HS-5 (cell line): Measurements from ENCODE around the gene PIP5K1A.
"Not testable (repeated sequence)": the region's sequence is repeated elsewhere in the genome, so short reads cannot be mapped to it uniquely, and the experiment has no call there.

ENCODE experiments used
- DNase-seq: peaks from one replicate; pipeline ENCODE4 v3.0.0-alpha.2; 2012; ENCODE audit warnings: low read depth

The PIP5K1A gene

DNA sequence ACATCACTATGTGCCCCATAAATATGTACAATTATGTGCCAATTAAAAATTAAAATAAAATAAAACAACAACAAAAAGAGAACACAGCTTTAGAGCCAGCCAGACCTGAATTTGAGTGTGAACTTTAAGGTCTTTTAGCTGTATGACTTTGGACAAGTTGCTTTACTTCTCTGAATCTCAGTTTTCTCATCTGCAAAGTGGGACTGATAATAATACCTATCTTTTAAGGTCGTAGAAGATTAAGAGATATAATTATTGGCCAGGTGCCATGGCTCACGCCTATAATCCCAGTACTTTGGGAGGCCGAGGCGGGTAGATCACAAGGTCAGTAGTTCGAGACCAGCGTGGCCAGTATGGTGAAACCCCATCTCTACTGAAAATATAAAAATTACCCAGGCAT is 5.0 kb upstream of the PIP5K1A start:
- DNase-seq = no peak

- DNase-seq = no peak
Measured at GRCh38 chr1:151193856-151194255, 4.5 kb upstream of the PIP5K1A start.

DNA sequence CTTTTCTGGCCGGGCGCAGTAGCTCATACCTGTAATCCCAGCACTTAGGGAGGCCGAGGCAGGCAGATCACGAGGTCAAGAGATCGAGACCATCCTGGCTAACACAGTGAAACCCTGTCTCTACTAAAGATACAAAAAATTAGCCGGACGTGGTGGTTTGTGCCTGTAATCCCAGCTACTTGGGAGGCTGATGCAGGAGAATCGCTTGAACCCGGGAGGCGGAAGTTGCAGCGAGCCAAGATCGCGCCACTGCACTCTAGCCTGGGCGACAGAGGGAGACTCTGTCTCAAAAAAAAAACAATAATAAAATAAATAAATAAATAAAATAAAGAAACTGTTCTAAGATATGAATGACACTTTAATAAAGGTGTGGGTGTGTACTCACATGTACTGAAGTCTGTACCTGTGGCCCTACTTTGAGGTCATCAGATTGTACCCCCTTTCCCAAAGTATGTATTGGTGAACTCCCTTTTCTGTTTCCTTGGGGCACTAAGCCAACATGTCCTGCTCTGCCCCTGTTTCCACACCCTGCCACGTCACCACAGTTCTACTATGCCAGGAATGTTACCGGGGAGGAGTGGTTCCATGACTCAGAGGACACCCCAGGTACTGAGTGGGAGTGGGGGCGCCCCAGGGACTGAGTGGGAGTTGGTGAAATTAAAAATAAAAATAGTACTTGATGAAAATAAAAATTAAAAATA is 3.3 kb upstream of the PIP5K1A start:
- peak; percentile 91 for DNase-seq

DNA sequence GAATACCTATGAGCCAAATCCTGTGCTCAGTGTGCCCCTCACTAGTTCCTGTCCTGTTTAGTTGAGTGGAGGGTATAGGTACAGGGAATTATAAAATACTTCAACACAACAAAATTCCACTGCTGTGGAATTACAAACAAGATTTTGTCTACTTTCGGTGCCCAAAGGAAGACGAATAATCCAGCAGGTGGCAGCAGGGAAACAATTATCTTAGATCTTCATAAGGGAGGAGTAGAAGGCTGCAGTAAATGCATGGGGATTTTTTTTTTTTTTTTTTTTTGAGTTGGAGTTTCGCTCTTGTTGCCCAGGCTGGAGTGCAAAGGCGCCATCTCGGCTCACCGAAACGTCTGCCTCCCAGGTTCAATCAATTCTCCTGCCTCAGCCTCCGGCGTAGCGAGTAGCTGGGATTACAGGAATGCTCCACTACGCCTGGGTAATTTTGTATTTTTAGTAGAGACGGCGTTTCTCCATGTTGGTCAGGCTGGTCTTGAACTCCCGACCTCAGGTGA is 2.0 kb upstream of the PIP5K1A start:
- peak; percentile 82 for DNase-seq

DNA sequence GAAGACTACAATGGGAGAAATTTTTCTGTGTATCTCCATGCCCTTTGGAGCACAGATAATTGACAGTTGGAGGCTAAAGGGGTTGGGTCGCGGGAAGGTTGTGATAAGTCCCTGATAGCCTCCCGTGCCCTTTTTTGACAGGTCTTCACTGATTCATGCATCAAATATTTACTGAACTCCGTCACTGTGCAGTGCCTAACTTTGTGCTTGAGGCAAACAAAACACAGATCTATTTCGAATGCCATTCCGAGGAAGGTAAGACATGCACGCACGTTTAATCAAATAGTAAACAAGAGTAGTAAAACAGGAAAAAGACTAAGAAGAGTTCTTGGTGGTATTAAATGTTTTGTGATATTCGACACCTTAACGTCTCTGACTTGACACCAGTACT is 494 bp upstream of the PIP5K1A start:
- no peak for DNase-seq

GRCh38 chr1:151199873-151200581 is 1.7 kb downstream of the PIP5K1A start:
- DNase-seq = peak; percentile 94

GRCh38 chr1:151205381-151205965 is 7.1 kb downstream of the PIP5K1A start:
- not testable (repeated sequence) for DNase-seq

DNA sequence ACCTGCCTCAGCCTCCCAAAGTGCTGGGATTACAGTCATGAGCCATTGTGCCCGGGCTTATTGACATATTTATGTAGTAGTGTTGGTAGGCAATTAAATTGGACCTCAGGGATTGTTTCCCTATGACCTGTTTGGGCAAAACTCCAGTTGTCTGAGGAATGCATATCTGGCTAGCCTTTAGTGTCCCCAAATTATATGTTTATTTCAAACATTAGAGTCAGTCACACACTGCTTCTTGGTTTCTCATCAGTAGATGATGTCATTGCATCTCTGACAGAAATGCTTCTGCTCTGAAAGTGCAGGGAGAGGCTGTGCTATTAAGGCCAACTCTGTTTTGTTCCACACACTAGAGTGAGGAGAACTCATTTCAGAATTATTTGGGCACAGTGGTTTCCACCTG is 12.5 kb downstream of the PIP5K1A start:
- no peak for DNase-seq

GRCh38 chr1:151211972-151212705 is 13.8 kb downstream of the PIP5K1A start:
- DNase-seq = no peak

DNA sequence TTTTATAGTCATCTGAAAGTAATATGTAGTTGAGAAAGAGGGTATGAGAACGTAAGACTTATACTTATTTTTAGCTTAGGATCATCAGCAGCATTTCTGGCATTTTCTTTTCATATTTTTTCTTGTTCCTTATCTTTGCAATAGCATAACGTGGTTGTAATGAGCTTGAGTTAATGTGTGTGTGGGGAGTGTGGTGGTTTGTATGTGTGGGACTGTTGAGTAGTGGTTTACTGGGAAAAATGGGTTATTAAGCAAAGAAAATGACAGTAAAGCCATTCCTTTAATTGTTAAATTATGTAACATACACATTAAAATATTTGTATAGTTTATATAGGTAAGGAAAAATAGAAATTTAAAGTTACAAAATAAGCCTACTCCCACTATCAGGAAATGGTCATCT is 15.2 kb downstream of the PIP5K1A start:
- DNase-seq = no peak

- DNase-seq = no peak
Measured at GRCh38 chr1:151221616-151222015, 23.3 kb downstream of the PIP5K1A start.

DNA sequence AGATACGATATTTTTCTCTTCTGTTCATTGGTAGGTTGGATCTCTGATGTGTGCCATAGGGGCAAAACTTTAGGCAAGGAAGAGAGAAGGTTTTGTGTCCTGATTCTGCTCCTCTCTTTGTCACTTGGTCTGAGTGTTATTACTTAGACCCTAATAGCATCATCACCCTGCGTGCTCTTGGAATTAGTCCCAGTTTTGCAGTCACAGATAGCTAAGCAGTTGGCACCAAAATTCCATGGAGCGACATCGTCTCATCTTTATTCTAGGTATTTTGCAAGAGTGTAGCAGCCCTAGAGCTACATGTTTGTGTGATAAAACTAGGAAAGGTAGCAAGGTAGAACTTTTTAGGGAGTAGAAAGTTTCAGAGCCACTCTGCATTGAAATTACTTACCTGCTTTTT is 23.8 kb downstream of the PIP5K1A start:
- no peak for DNase-seq

DNA sequence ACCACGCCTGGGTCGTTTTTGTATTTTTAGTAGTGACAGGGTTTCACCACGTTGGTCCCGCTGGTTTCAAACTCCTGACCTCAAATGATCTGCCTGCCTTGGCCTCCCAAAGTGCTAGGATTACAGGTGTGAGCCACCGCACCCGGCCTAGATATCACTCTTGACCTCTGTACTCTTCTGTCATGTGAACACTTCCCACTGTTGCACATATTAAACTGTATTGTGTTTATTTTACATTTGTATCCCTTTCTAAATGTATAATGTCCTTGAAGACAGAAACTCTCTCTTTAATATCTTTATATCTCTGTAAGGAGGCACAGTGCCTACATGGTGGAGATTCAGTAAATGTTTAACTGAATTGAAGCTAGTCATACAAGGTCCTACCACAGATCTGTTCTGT is 36.9 kb downstream of the PIP5K1A start:
- DNase-seq = no peak

DNA sequence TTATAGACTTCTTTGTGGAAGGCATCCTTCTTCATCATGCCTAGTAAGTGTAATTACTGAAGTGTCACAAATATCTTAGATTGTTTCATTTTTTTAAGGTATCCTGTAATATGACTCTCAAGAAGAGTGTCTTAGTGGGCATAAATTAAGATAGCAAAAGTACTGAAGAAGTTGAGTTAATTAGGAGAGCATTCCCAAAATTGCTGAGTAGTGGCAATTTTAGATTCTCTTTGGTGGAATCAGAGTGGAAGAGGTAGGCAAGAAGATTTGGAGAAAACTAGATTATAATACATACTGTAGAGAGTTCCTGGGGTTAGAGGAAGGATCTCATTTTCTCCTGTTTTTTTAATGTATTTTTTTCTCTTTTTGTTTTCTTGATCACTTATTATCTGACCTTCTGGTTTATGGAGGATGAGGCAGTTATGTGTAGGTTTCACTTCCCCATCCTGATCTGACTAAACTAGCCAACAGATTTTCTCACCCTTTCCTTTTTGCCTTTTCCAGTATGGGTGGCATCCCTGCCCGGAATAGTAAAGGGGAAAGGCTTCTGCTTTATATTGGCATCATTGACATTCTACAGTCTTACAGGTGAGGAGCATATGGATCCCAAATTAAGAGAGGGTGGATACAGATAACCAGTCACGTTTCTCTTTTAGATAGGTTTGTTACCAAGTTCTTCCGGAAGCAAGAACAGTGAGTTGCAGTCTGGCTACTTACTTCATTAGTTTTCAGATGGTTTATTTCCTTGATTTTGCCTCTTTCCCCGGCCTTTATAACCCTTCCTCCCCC is 39.5 kb downstream of the PIP5K1A start:
- DNase-seq = no peak

DNA sequence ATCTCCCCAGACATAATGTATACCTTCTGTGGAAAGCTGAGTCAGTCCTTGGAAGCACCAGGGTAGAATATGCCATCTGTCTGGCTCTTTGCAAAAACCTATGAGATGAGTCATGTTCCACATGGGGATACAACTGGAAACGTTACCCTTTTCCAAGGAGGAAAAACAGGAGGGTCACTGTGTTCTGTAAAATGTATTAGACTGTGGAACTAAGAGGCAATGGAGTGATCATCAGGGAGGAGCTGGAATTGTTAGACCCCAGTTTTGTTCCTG is 40.1 kb downstream of the PIP5K1A start:
- peak; percentile 92 for DNase-seq

DNA sequence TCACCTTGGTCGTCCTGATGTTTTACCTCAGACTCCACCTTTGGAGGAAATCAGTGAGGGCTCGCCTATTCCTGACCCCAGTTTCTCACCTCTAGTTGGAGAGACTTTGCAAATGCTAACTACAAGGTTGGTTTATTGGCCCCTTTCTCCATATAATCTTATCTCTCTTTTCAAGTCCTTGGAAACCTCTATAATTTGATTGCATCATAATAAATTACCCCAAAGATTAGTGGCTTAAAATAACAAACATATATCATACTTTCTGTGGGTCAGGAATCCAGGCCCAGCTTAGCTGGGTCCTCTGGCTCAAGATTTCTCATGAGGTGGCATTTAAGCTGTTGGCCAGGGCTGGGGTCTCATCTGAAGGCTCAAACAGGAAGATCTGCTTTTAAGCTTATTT is 44.1 kb downstream of the PIP5K1A start:
- no peak for DNase-seq

- no peak for DNase-seq
Measured at GRCh38 chr1:151243683-151244216, 45.4 kb downstream of the PIP5K1A start.

DNA sequence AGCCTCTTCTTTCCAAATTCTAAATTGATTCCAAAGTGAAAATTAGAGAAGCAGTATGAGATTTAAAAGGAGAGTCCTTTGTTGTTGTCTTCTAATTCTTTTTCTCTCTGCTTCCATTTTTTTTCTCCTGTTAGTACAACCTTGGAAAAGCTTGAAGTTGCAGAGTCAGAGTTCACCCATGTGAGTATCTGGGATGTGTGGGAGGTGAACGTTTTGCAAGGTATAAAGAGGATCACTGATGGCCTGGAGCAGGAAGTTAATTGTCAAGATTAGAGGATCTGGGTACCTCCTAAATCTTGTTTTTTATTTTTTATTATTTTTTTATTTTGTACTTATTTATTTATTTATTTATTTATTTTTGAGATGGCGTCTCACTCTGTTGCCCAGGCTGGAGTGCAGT is 48.4 kb downstream of the PIP5K1A start:
- no peak for DNase-seq

DNA sequence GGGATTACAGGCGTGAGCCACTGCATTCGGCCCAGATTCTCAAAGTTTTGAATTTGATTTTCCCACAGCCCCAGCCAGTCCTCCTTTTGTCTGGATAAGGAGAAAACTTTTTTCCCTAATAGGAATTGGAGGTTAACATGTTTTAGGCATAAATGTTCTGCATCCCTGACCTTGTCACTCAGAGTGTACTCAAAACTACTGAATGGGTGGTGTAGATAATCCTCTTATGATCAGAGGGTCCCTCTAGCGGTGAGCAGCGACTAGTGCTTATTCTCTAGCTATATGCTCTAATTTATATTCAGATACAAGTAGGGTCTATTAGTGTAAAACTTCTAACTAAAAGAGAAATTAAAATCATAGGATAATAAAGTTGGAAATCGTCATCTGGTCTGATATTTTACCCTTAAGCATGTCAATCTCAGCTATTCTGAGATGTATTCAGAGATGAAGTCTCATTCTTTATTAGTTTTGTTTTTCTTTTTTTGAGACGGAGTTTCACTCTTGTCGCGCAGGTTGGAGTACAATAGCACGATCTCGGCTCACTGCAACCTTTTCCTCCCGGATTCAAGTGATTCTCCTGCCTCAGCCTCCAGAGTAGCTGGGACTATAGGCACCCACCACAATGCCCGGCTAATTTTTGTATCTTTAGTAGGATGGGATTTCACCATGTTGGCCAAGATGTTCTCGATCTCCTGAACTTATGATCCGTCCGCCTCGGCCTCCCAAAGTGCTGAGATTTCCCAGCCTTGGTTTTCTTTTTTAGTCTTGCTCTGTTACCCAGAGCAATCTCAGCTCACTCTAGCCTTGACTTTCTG is 53.5 kb downstream of the PIP5K1A start:
- peak; percentile 58 for DNase-seq
